ENCODE data around the gene KAZN. TPM values are rescaled to one million over a fixed set of nuclear protein-coding genes. Genes with fewer than 3 reads are reported as not detected.

KAZN gene
- total RNA-seq, 8 experiments from 2014 or later, result 16.9 to 31.4 (median 21.4) TPM

DNA sequence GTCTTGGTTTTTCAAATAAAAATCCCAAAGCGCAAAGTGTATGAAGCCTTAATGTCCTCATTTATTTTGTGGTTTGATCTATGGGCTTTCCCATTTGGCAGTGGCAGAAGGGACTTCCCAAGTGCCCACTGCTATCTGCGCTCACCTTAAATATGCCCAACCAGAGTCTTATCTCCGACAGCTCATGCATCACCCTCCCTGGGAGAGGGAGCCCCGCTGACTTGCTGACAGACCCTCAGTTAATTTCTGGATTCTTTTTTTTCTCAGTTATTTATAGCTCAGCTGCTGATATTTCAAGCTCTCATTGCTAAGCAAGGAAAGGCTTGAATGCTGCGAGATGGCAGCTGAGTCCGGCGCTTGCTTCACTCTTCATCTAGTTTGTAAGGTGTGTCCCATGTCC, 19.3 kb downstream of the KAZN start:
- Histone ChIP-seq H3K4me3 (no peak overlapping the region), H3K4me1 (replicated peaks in 1 of 2) (peaks cover 22 to 33% of the 10 kb centered on the region in 2 donors), H3K27ac (no peak overlapping the region)
- ATAC-seq (replicated peaks in 6 of 8), result peak in 3 of 8 experiments; percentile 5 to 30 (median 17)
- in situ Hi-C loops (cut with MboI; ENCODE audit: low pct_unique_long_range_greater_than_20kb in 2 of 9, low sequenced_read_pairs in 9 of 9, unreplicated experiment in 9 of 9), result loop anchor here in 2 of 9 experiments (25.0 kb wide), 1 partner anchor 420 kb away; no protein-coding TSS in a partner anchor
- WGBS, 10 experiments, result 40 to 95% (median 81%) methylated on average over 2 to 7 of the region's 7 CpGs; no CpG with 5 or more reads in 1 of the 10 experiments

DNA sequence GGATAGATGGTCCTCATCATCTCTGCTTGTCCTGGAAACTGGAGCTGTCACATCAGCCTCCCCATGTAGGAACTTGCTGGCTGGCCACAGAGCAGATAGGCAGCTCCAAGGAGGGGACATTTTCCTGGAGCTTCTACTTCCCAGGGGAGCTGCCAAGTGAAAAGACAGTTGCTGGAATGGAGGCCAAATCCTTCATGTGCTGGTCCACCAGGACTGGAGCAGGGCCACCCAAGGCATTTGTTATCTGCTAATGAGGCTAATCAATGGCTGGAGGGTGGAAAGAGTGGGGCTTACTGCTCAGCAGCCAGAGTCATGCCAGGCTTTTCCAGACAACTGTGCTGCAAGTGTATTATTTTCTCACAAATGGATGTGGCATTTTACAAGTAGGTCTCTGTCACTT, 22.5 kb downstream of the KAZN start:
- H3K27ac ChIP-seq, result no peak overlapping the region
- no peak overlapping the region for H3K4me3 ChIP-seq
- peaks cover 33 to 36% of the 10 kb centered on the region in 2 donors for H3K4me1 ChIP-seq (replicated peaks in 1 of 2)
- in situ Hi-C loops (cut with MboI; ENCODE audit: low pct_unique_long_range_greater_than_20kb in 2 of 9, low sequenced_read_pairs in 9 of 9, unreplicated experiment in 9 of 9), result loop anchor here in 2 of 9 experiments (25.0 kb wide), 1 partner anchor 416 kb away; no protein-coding TSS in a partner anchor
- ATAC-seq (replicated peaks in 6 of 8), result no peak

DNA sequence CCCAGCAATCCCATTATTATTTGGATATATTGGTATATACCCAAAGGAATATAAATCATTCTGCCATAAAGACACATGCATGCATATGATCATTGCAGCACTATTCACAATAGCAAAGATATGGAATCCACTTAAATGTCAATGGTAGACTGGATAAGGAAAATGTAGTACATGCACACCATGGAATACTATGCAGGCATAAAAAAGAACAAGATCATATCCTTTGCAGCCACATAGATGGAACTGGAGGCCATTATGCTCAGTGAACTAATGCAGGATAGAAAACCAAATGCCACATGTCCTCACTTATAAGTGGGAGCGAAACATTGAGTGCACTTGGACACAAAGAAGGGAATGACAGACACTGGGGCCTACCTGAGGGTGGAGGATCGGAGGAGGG, 24.6 kb downstream of the KAZN start:
- no peak overlapping the region for H3K27ac ChIP-seq
- H3K4me3 ChIP-seq, result no peak overlapping the region
- in situ Hi-C loops (cut with MboI; ENCODE audit: low pct_unique_long_range_greater_than_20kb in 2 of 9, low sequenced_read_pairs in 9 of 9, unreplicated experiment in 9 of 9), result loop anchor here in 2 of 9 experiments (25.0 kb wide), 1 partner anchor 414 kb away; no protein-coding TSS in a partner anchor
- peaks cover 34 to 36% of the 10 kb centered on the region in 2 donors for H3K4me1 ChIP-seq (replicated peaks in 1 of 2)
- 88 to 100% (median 100%) methylated on average over 1 to 2 of the region's 2 CpGs; no CpG with 5 or more reads in 1 of the 10 experiments for WGBS, 10 experiments
- no peak for ATAC-seq (replicated peaks in 6 of 8)

DNA sequence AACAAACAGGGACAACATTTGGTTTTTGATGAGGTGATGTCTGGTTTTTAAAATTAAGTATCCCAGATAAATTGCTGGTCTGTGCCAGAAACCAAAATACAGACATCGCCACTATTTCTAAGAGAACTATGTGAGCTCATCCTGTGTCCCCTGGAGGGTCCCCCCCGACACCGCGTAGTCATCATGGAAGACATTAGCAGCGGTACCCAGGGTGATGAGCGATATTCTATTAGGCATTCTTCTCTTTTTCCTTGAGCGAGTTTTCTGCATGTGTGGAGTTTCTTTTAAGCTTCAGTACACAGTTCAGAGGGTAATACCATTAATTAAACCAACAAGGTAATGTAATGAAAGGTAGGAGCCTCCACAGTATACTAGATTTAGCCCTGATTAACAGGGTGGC, 26.5 kb downstream of the KAZN start:
- WGBS, 10 experiments, result 40 to 100% (median 71%) methylated on average over 1 to 7 of the region's 7 CpGs; no CpG with 5 or more reads in 2 of the 10 experiments
- peak in 5 of 8 experiments; percentile 55 to 74 (median 64) for ATAC-seq (replicated peaks in 6 of 8)
- H3K4me3 ChIP-seq, result no peak overlapping the region
- peaks cover 36 to 37% of the 10 kb centered on the region in 2 donors for H3K4me1 ChIP-seq (replicated peaks in 1 of 2)
- in situ Hi-C loops (cut with MboI; ENCODE audit: low pct_unique_long_range_greater_than_20kb in 2 of 9, low sequenced_read_pairs in 9 of 9, unreplicated experiment in 9 of 9), result loop anchor here in 2 of 9 experiments (25.0 kb wide), 1 partner anchor 412 kb away; no protein-coding TSS in a partner anchor
- H3K27ac ChIP-seq, result no peak overlapping the region

GRCh38 chr1:14625572-14625971, 27.1 kb downstream of the KAZN start:
- in situ Hi-C loops (cut with MboI; ENCODE audit: low pct_unique_long_range_greater_than_20kb in 2 of 9, low sequenced_read_pairs in 9 of 9, unreplicated experiment in 9 of 9), result no loop called here
- peaks cover 36 to 37% of the 10 kb centered on the region in 2 donors for H3K4me1 ChIP-seq (replicated peaks in 1 of 2)
- 23 to 90% (median 48%) methylated on average over 5 to 11 of the region's 11 CpGs; no CpG with 5 or more reads in 2 of the 10 experiments for WGBS, 10 experiments
- peak in 1 of 8 experiments; percentile 19 for ATAC-seq (replicated peaks in 6 of 8)
- H3K4me3 ChIP-seq, result no peak overlapping the region
- no peak overlapping the region for H3K27ac ChIP-seq

DNA sequence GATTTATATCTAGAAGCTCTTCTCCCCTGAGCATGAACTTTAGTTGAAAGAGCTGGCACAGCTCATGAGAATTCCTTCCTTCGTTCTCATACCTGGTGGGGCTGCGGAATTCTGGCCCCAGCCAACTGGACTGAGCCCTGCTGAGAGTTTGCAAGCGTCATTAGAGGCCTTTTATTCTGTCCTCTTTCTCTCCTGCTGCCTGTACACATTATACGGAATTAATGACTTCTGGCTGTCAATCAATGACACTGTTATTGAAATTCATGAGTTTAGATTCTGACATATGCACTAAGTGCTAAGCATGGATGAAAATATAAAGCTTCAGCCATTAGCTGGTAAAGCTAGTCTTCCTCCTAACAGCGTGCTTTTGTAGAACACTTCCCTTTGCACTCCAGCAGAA, 27.5 kb downstream of the KAZN start:
- WGBS, 10 experiments, result 56 to 86% (median 65%) methylated on average over 3 to 5 of the region's 5 CpGs; no CpG with 5 or more reads in 5 of the 10 experiments
- ATAC-seq (replicated peaks in 6 of 8), result no peak
- H3K27ac ChIP-seq, result no peak overlapping the region
- H3K4me3 ChIP-seq, result no peak overlapping the region
- H3K4me1 ChIP-seq (replicated peaks in 1 of 2), result peaks cover 36 to 37% of the 10 kb centered on the region in 2 donors
- in situ Hi-C loops (cut with MboI; ENCODE audit: low pct_unique_long_range_greater_than_20kb in 2 of 9, low sequenced_read_pairs in 9 of 9, unreplicated experiment in 9 of 9), result no loop called here

DNA sequence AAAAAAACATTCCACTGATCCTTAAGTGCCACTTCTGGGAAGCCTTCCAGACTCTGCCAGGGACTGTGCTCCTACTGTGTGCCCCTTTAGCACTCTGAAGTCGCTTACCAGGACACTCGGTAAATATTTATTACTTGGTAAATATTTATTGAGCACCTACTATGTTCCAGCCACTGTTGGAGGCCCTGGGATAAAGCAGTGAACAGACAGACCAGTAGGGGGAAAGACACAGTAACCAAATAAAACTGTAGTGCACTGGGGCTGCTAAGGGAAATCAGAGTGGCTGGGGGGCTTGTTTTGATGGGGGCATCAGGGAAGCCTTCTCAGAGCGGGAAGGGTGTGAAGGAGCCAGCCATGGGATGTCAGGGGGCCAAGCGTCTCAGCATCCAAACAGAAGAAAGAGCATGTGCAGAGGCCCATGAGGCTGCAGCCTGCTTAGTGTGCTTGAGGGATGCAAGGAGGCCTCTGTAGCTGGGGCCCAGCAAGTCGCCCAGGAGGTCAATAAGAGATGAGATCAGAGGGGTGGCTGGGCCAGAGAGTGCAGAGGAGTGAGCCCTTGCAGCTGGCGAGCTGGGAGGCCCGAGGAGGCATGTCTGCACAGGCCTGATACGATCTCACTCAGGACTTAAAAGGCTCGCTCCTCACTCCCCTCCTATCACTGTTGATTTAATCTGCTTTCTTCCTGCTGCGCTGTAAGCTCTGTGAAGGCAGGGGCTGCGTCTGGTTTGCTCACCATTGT, 28.6 kb downstream of the KAZN start:
- H3K4me3 ChIP-seq, result no peak overlapping the region
- in situ Hi-C loops (cut with MboI; ENCODE audit: low pct_unique_long_range_greater_than_20kb in 2 of 9, low sequenced_read_pairs in 9 of 9, unreplicated experiment in 9 of 9), result no loop called here
- peaks cover 39 to 45% of the 10 kb centered on the region in 2 donors for H3K4me1 ChIP-seq (replicated peaks in 1 of 2)
- 67 to 100% (median 77%) methylated on average over 1 to 9 of the region's 11 CpGs; no CpG with 5 or more reads in 4 of the 10 experiments for WGBS, 10 experiments
- H3K27ac ChIP-seq, result peak overlapping the region in 1 of 2 donors; percentile 5
- ATAC-seq (replicated peaks in 6 of 8), result peak; percentile 51 to 88 (median 78)

GRCh38 chr1:14627608-14628489, 29.4 kb downstream of the KAZN start:
- no peak overlapping the region for H3K4me3 ChIP-seq
- H3K27ac ChIP-seq, result peak overlapping the region; percentile 5 to 38
- in situ Hi-C loops (cut with MboI; ENCODE audit: low pct_unique_long_range_greater_than_20kb in 2 of 9, low sequenced_read_pairs in 9 of 9, unreplicated experiment in 9 of 9), result no loop called here
- 12 to 100% (median 58%) methylated on average over 2 to 16 of the region's 17 CpGs for WGBS, 10 experiments
- peak; percentile 21 to 68 (median 48) for ATAC-seq (replicated peaks in 6 of 8)
- H3K4me1 ChIP-seq (replicated peaks in 1 of 2), result peaks cover 39 to 46% of the 10 kb centered on the region in 2 donors

DNA sequence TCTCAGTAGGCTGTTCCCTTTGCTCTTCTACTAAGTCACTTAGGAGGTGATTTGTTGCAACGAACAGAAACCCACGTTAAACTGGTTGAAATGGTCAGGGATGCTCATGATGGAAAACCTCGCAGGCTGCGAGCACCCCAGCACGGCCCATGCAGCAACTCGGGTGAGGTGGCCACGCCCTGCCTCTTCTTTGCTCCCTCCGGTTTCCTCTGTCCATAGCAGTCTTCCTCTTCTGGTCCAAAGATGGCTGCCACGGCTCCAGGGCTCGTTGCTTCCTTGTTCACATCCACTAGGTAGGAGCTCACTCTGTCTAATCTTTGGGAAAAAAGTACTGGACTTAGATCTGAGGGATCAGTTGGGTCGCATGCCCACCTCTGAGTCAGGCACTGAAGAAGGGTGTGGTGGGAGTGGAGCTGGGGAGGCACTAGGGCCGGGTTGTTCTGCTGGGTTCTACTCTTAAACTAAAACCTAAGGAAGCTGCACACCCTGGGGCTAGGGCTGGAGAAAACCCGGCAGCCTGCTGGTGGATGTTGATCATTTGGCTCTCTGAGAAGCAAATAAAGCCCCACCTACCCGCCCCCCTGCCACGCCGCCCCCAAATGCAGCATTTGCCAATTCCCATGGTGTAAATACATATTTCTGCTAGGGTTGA, 31.0 kb downstream of the KAZN start:
- 50 to 100% (median 93%) methylated on average over 1 to 11 of the region's 16 CpGs; no CpG with 5 or more reads in 3 of the 10 experiments for WGBS, 10 experiments
- H3K27ac ChIP-seq, result no peak overlapping the region

GRCh38 chr1:14630986-14631385, 32.5 kb downstream of the KAZN start:
- in situ Hi-C loops (cut with MboI; ENCODE audit: low pct_unique_long_range_greater_than_20kb in 2 of 9, low sequenced_read_pairs in 9 of 9, unreplicated experiment in 9 of 9), result no loop called here
- no peak overlapping the region for H3K4me3 ChIP-seq
- no peak for ATAC-seq (replicated peaks in 6 of 8)
- 40 to 100% (median 84%) methylated on average over 1 to 5 of the region's 5 CpGs for WGBS, 10 experiments
- no peak overlapping the region for H3K27ac ChIP-seq
- peaks cover 28 to 37% of the 10 kb centered on the region in 2 donors for H3K4me1 ChIP-seq (replicated peaks in 1 of 2)

More for the DNA sequence above, 31.0 kb downstream of the KAZN start:
- in situ Hi-C loops (cut with MboI; ENCODE audit: low pct_unique_long_range_greater_than_20kb in 2 of 9, low sequenced_read_pairs in 9 of 9, unreplicated experiment in 9 of 9), result no loop called here
- ATAC-seq (replicated peaks in 6 of 8), result peak in 1 of 8 experiments; percentile 58
- peaks cover 43 to 49% of the 10 kb centered on the region in 2 donors for H3K4me1 ChIP-seq (replicated peaks in 1 of 2)
- no peak overlapping the region for H3K4me3 ChIP-seq

DNA sequence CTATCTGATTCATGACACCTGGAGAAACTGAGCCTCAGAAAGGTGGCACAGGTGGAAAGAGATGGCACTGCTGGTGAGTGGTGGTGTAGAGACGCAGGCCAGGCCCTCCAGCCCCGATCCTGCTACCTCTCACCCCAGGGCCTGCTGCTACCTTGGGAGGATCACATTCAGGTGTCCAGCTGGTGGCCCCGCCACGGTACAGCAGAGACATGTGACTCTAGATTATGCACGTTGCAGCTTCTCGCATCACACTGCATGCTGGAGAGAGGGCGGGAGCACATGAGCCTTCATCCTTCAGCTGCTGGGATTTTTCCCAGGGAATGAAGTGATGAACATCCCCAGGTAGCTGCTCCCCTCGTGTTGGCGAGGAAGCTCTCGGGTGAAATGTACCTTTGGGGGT, 32.9 kb downstream of the KAZN start:
- 50 to 100% (median 81%) methylated on average over 1 to 10 of the region's 10 CpGs; no CpG with 5 or more reads in 1 of the 10 experiments for WGBS, 10 experiments
- peaks cover 25 to 33% of the 10 kb centered on the region in 2 donors for H3K4me1 ChIP-seq (replicated peaks in 1 of 2)
- H3K27ac ChIP-seq, result no peak overlapping the region
- no peak overlapping the region for H3K4me3 ChIP-seq
- in situ Hi-C loops (cut with MboI; ENCODE audit: low pct_unique_long_range_greater_than_20kb in 2 of 9, low sequenced_read_pairs in 9 of 9, unreplicated experiment in 9 of 9), result no loop called here
- no peak for ATAC-seq (replicated peaks in 6 of 8)

DNA sequence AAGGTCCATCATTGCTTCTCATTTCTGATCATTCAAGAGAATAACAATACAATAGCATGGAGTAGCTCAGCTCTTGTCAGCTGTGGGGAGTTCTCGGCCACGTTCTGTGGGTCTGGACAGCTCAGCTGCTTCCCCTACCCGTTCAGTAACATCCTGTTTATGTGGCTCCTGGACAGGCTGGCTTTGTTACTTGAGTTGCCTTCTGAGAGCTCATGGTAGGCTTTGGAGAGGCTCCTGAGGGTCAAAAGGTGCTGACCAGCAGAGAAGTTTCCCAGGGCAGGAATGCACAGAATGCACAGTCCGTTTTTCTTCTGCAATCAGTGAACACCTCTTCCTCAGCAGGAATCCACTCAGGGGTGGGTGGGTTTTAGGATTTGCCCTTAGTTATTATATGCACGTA, 36.0 kb downstream of the KAZN start:
- ATAC-seq (replicated peaks in 6 of 8), result peak in 1 of 8 experiments; percentile 40
- H3K27ac ChIP-seq, result no peak overlapping the region

More for the DNA sequence above, 36.0 kb downstream of the KAZN start:
- in situ Hi-C loops (cut with MboI; ENCODE audit: low pct_unique_long_range_greater_than_20kb in 2 of 9, low sequenced_read_pairs in 9 of 9, unreplicated experiment in 9 of 9), result no loop called here
- no peak overlapping the region for H3K4me3 ChIP-seq
- WGBS, 10 experiments, result 17 to 100% (median 61%) methylated on average over 1 to 5 of the region's 5 CpGs; no CpG with 5 or more reads in 2 of the 10 experiments
- peaks cover 10 to 16% of the 10 kb centered on the region in 2 donors for H3K4me1 ChIP-seq (replicated peaks in 1 of 2)
